Thoracic aorta (tissue), 2 donors: ENCODE data around the gene SCAI. TPM values are rescaled to one million over a fixed set of nuclear protein-coding genes. Genes with fewer than 3 reads are reported as not detected.

ENCODE experiments used
- ATAC-seq: fragments of 150-250 bp; one replicate; pipeline ENCODE4 v1.8.0; 2017; ENCODE audit warnings: low read depth; ENCODE audit not compliant: insufficient number of reproducible peaks, low FRiP score
- DNase-seq: peaks from one replicate; pipeline ENCODE4 v3.0.0-alpha.2; 2020; ENCODE audit warnings: low spot score
- H3K27ac ChIP-seq, 2 donors: fragments of 200-600 bp; sonication (generic); 1 replicate in 1 of 2; 2 replicates in 1 of 2; pipeline ENCODE4 v1.5.1; 2016; ENCODE audit warnings: mild to moderate bottlenecking in 2 of 2, moderate library complexity in 2 of 2
- H3K27me3 ChIP-seq: fragments of 200-600 bp; sonication (generic); replicated peaks from 2 replicates; pipeline ENCODE4 v1.6.0; 2016; ENCODE audit warnings: mild to moderate bottlenecking; ENCODE audit not compliant: insufficient read depth
- H3K36me3 ChIP-seq: fragments of 200-600 bp; sonication (generic); one replicate; pipeline ENCODE4 v1.5.1; 2016
- H3K4me1 ChIP-seq, 2 donors: fragments of 200-600 bp; sonication (generic); 1 replicate in 1 of 2; 2 replicates in 1 of 2; pipeline versions ENCODE4 v1.5.1 to v1.6.0; 2016; ENCODE audit warnings: low read depth in 2 of 2, mild to moderate bottlenecking in 1 of 2; ENCODE audit not compliant: control insufficient read depth in 1 of 2
- H3K4me3 ChIP-seq: fragments of 200-600 bp; sonication (generic); 2 replicates; pipeline ENCODE4 v1.5.1; 2016; ENCODE audit warnings: mild to moderate bottlenecking
- H3K9me3 ChIP-seq: fragments of 200-600 bp; sonication (generic); 2 replicates; pipeline ENCODE4 v1.5.1; 2016
- total RNA-seq, 2 donors: library from RNA; depleted of rRNA; stranded (reverse); fragments of >200 nt; gene quantifications; one replicate each; pipeline versions ENCODE4 v1.1.0 to v1.2.3, GENCODE V29; 2016
- TF ChIP-seq, protein P1 (sequence below): fragments of 200-600 bp; sonication (generic); IDR thresholded peaks from one replicate; pipeline ENCODE4 v1.5.1; 2019; ENCODE audit warnings: antibody characterized with exemption

Gene SCAI
- total RNA-seq, 2 donors from 2014 or later = 5.1 to 12.4 TPM

GRCh38 chr9:124894035-124894740 lies 249.1 kb downstream of the SCAI start:
- ATAC-seq (no peak), DNase-seq (no peak)
- TF ChIP-seq, protein P1, sequence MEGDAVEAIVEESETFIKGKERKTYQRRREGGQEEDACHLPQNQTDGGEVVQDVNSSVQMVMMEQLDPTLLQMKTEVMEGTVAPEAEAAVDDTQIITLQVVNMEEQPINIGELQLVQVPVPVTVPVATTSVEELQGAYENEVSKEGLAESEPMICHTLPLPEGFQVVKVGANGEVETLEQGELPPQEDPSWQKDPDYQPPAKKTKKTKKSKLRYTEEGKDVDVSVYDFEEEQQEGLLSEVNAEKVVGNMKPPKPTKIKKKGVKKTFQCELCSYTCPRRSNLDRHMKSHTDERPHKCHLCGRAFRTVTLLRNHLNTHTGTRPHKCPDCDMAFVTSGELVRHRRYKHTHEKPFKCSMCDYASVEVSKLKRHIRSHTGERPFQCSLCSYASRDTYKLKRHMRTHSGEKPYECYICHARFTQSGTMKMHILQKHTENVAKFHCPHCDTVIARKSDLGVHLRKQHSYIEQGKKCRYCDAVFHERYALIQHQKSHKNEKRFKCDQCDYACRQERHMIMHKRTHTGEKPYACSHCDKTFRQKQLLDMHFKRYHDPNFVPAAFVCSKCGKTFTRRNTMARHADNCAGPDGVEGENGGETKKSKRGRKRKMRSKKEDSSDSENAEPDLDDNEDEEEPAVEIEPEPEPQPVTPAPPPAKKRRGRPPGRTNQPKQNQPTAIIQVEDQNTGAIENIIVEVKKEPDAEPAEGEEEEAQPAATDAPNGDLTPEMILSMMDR = no peak
- no peaks in the 10 kb centered on the region for H3K27me3 ChIP-seq
- H3K9me3 ChIP-seq = no peaks in the 10 kb centered on the region
- H3K4me3 ChIP-seq = no peak overlapping the region
- peaks cover 39% of the 10 kb centered on the region for H3K36me3 ChIP-seq
- no peaks in the 10 kb centered on the region for H3K4me1 ChIP-seq
- H3K27ac ChIP-seq = no peak overlapping the region

Other genes starting within 250 kb of the SCAI start
- 10 to 100 TPM; 11.6 to 22.2 TPM for gene GOLGA1, start 202.4 kb downstream of the SCAI start, total RNA-seq
- 10 to 100 TPM; 33.9 to 34.9 TPM for gene PPP6C, start 46.3 kb upstream of the SCAI start, total RNA-seq
- gene RABEPK, start 57.0 kb upstream of the SCAI start, total RNA-seq = 1 to 10 TPM; 8.1 to 9.9 TPM
- gene HSPA5, start 97.8 kb upstream of the SCAI start, total RNA-seq = 100 to 1,000 TPM; 127 to 207 TPM
- gene GAPVD1, start 118.3 kb upstream of the SCAI start, total RNA-seq = 100 to 1,000 TPM in 1 of 2 donors, 10 to 100 TPM in 1; 82.8 to 105 TPM